Measurements from ENCODE around the gene KIAA0319L. TPM values are rescaled to one million over a fixed set of nuclear protein-coding genes. Genes with fewer than 3 reads are reported as not detected.

KIAA0319L gene
- total and polyA plus RNA-seq, 12 donors, result 26.5 to 278 (median 76.8) TPM

- Histone ChIP-seq H3K4me1 (replicated peaks in 1 of 2) (peaks cover 3 to 34% of the 10 kb centered on the region in 2 donors), H3K27me3 (no peaks in the 10 kb centered on the region), H3K36me3 (replicated peaks in 1 of 2) (peaks cover 0 to 5% of the 10 kb centered on the region in 2 donors), H3K9me3 (replicated peaks in 1 of 3) (peaks cover 0 to 4% (median 0%) of the 10 kb centered on the region in 3 donors), H3K4me3 (no peak overlapping the region), H3K27ac (no peak overlapping the region)
- no peak for DNase-seq
- WGBS, 4 donors, result 97 to 100% (median 98%) methylated on average over 2 of the region's 2 CpGs
- no peak for TF ChIP-seq CTCF (IDR thresholded peaks at IDR 0.05)
- TF ChIP-seq POLR2A (IDR thresholded peaks at IDR 0.05), result no peak
- intact Hi-C loops (cut with DNase I), result no loop called here
Observed at GRCh38 chr1:35511305-35511704, 45.9 kb downstream of the KIAA0319L start.

GRCh38 chr1:35509558-35509957 lies 47.6 kb downstream of the KIAA0319L start:
- H3K4me1 ChIP-seq (replicated peaks in 1 of 2), result peaks cover 12 to 48% of the 10 kb centered on the region in 2 donors
- 83 to 94% (median 92%) methylated on average over 3 of the region's 3 CpGs for WGBS, 4 donors
- no peaks in the 10 kb centered on the region for H3K9me3 ChIP-seq (replicated peaks in 1 of 3)
- DNase-seq, result no peak
- H3K27ac ChIP-seq, result no peak overlapping the region
- no peak overlapping the region for H3K4me3 ChIP-seq
- H3K36me3 ChIP-seq (replicated peaks in 1 of 2), result peaks cover 0 to 6% of the 10 kb centered on the region in 2 donors
- no peak for TF ChIP-seq POLR2A (IDR thresholded peaks at IDR 0.05)
- TF ChIP-seq CTCF (IDR thresholded peaks at IDR 0.05), result no peak
- intact Hi-C loops (cut with DNase I), result no loop called here
- no peaks in the 10 kb centered on the region for H3K27me3 ChIP-seq

GRCh38 chr1:35507947-35508346 lies 49.3 kb downstream of the KIAA0319L start:
- Histone ChIP-seq H3K4me1 (replicated peaks in 1 of 2) (peaks cover 12 to 48% of the 10 kb centered on the region in 2 donors), H3K36me3 (replicated peaks in 1 of 2) (peaks cover 0 to 6% of the 10 kb centered on the region in 2 donors), H3K27me3 (no peaks in the 10 kb centered on the region), H3K4me3 (no peak overlapping the region), H3K27ac (no peak overlapping the region), H3K9me3 (replicated peaks in 1 of 3) (no peaks in the 10 kb centered on the region)
- no peak for TF ChIP-seq POLR2A (IDR thresholded peaks at IDR 0.05)
- TF ChIP-seq CTCF (IDR thresholded peaks at IDR 0.05), result no peak
- DNase-seq, result no peak
- intact Hi-C loops (cut with DNase I), result no loop called here

GRCh38 chr1:35506960-35507912 lies 50.0 kb downstream of the KIAA0319L start:
- no peaks in the 10 kb centered on the region for H3K9me3 ChIP-seq (replicated peaks in 1 of 3)
- no peak for DNase-seq
- intact Hi-C loops (cut with DNase I), result no loop called here
- H3K4me1 ChIP-seq (replicated peaks in 1 of 2), result peaks cover 12 to 48% of the 10 kb centered on the region in 2 donors
- H3K27me3 ChIP-seq, result no peaks in the 10 kb centered on the region
- H3K27ac ChIP-seq, result peak overlapping the region in 1 of 5 donors; percentile 59
- 73 to 93% (median 76%) methylated on average over 3 of the region's 3 CpGs for WGBS, 4 donors
- no peak overlapping the region for H3K4me3 ChIP-seq
- H3K36me3 ChIP-seq (replicated peaks in 1 of 2), result peaks cover 0 to 6% of the 10 kb centered on the region in 2 donors
- TF ChIP-seq CTCF (IDR thresholded peaks at IDR 0.05) (no peak), POLR2A (IDR thresholded peaks at IDR 0.05) (no peak)
